Retina (tissue), 1 donor: ENCODE data around the gene AIP.
"Not testable (repeated sequence)": the region's sequence is repeated elsewhere in the genome, so short reads cannot be mapped to it uniquely, and the experiment has no call there.

Source experiments
- DNase-seq: peaks from one replicate; pipeline ENCODE4 v3.0.0-alpha.2; 2016

AIP gene

DNA sequence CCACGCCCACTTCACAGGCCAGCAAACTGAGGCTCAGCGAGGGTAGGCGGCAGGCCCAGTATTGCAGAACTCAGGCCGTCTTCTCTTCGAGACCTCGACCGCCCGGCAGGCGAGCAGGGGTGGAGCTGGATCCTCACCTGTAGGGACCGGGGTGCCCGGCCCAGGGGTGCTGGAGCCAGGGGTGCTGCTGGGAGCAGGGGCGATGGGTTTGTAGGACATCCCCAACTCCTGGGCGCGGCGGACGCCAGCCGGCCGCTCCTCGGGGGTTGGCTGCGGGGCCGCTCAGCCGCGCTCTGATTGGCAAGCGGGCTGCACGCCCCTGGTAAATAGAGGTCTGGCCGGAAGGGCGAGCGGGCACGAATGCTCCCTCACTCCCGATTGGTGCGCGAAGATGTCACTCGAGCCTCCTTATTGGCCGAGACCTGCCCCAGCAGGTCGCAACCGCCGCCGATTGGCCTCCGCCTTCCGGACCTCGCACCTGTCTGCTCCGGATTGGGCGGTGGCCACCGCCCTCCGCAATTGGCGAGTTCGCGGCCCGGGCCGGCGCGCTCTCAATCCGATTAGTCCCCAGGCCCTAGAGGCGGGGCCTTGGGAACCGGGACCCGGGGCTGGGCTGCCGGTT is 25.1 kb downstream of the AIP start, which contains the start of gene CDK2AP2:
Gene CDK2AP2 (minus strand): TSS at position 299 of the 622 bp plus-strand sequence. CDS start 80 bp downstream, at position 219.
- DNase-seq, result peak; percentile 100

- DNase-seq, result peak; percentile 100
These were observed 25.8 kb downstream of the AIP start for GRCh38 chr11:67508486-67509121.

- no peak for DNase-seq
These were observed 27.2 kb downstream of the AIP start for GRCh38 chr11:67510023-67510345.

DNA sequence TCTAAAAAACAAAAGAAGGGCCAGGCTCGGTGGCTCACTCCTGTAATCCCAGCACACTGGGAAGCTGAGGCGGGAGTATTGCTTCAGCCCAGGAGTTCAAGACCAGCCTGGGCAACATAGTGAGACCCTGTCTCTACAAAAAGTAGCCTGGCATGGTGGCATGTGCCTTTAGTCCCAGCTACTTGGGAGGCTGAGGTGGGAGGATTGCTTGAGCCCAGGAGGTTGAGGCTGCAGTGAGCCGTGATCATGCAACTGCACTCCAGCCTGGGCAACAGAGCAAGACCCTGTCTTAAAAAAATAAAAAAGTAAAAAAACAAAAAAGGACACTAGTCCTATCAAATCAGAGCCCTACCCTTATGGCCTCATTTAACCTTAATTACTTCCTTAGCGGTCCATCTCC is 28.7 kb downstream of the AIP start:
- DNase-seq, result not testable (repeated sequence)

- no peak for DNase-seq
These were observed 31.3 kb downstream of the AIP start for GRCh38 chr11:67514116-67514515.

DNA sequence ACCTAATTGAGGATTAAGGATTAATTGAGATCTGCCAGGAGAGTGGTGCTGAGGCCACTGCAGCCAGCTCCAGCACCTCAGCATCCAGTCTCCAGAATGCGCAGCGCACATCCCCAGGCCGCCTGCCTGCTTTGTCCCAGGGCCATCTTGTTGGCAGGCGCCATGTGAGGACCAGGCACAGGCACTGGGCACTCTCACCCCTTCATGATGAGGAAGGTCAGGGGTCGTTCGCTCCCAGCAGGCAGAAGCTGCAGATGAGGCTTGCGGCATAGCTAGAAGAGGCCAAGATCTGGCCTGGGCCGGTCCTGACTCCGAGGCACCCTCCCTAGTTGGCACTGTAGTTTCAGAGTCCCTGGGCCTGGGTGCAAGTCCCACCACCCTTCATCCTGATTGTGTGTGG is 34.0 kb downstream of the AIP start:
- DNase-seq, result no peak

DNA sequence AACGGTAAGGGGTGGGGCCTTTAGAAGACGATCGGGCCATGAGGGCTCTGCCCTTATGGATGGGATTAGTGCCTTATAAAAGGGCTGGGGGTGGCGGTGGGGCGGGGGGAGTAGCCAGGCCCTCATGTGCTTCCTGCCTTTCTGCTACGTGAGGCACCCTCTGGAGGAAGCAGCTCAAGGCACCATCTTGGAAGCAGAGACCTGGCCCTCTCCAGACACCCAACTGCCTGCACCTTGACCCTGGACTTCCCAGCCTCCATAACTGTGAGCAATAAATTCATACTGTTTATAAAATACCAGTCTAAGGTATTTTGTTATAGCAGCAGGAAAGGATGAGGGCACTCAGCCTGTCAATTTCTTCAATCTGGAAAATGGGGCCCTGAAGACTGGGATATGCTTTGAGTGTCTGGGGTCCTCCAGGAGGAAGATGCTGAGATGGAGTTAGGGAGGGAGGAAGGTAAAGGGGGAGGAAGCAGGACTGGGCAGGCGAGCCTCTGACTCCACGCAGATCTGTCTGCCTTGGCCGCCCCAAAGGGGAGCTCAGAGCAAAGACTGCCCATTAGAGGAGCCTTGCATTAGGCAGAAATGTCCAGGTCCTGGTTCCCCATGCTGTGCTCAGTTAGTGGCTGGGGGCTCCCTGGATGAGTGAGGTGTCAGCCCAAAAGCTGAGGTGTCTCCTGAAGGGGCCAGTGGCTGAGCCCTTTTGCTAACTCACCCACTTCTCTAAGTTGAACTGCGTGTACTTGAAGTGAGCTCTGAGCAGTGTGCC is 35.1 kb downstream of the AIP start:
- no peak for DNase-seq

GRCh38 chr11:67519726-67520125 is 36.9 kb downstream of the AIP start:
- DNase-seq, result no peak

GRCh38 chr11:67520856-67521824 is 38.3 kb downstream of the AIP start:
- DNase-seq, result no peak

- no peak for DNase-seq
These were observed 39.1 kb downstream of the AIP start for GRCh38 chr11:67521924-67522323.

- no peak for DNase-seq
These were observed 39.5 kb downstream of the AIP start for GRCh38 chr11:67522338-67522737.

DNA sequence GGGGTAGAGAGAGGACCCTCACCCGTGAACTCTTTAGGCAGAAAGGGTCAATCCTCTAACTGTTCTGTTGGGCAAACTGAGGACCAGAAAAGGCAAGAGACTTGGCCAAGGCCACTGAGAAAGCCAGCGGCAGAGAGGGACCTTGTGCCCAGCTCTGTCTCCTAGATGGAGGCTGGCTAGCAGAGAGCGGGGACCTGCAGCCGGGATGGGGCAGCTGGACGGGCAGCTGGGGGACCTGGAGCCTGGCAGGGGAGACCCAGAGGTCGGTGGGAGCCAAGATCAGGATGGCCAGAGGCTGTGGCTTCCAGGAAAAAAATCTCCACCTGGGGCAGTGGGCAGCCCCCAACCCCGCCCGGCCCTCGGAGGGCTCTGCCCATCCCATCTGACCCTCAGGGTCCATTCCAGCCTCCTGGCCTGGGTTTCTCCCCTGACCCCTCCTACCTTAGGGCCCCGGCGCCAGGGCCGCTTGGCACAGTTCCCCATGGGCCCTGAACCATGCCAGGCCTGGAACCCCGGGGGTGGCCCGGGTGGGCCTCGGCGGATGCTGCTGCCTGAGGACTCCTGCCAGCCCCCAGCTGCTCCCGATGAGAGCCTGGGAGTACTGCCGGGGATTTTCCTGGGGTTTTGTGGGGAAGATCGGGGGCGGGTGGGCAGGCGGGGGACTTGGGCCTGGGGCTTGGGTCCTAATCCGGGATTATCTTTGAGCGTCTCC is 40.2 kb downstream of the AIP start, which contains the start of gene CABP2:
Gene CABP2 (minus strand): TSS at position 603 of the 712 bp plus-strand sequence. CDS start 120 bp downstream, at position 483.
- DNase-seq, result no peak

GRCh38 chr11:67523556-67524479 is 41.0 kb downstream of the AIP start:
- no peak for DNase-seq

GRCh38 chr11:67524480-67524808 is 41.6 kb downstream of the AIP start:
- no peak for DNase-seq

GRCh38 chr11:67525275-67525976 is 42.6 kb downstream of the AIP start:
- no peak for DNase-seq

DNA sequence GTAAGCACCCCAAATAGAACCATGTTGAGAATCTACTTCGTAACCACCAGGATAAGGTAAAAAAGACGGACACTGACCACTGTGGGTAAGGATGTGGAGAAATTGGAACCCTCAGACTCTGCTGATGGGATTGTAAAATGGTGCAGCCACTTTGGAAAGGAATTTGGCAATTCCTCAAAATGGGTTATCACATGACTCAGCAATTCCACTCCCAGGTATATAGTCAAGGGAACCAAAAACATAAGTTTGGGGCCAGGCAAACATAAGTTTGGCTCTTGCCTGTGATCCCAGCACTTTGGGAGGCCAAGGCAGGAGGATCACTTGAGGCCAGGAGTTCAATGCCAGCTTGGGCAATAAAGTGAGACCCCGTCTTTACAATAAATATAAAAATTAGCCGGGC is 45.5 kb downstream of the AIP start:
- no peak for DNase-seq

- no peak for DNase-seq
These were observed 47.4 kb downstream of the AIP start for GRCh38 chr11:67530282-67530592.

GRCh38 chr11:67532889-67533288 is 50.1 kb downstream of the AIP start:
- no peak for DNase-seq

DNA sequence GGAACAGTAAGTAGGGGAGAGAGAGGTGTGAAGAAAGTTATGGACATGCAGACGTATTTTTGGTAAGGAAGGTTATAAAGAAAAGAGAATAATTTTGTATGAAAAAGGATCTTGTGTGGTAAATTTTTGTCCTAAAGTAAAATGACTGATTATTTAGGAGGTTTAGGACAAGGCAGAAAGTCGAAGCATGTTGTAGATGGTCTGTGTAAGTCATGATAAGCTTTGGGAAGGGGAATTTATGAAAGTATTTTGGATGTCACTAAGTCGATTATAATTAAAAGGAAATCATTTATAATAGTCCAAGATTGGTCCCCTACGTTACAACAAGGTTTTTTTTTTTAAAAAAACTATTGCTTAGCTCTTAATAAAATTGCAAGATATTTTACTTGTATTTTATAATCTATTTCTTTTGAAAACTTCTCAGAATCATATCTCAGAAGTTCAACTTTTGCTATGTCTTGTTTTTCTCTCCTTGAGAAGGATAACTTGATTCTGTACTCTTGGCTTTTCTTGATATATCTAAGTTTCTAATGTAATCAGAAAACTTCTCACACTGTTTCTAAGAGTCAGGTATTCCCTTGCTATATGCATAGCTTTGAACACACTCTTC is 51.3 kb downstream of the AIP start:
- DNase-seq, result no peak

- no peak for DNase-seq
These were observed 52.7 kb downstream of the AIP start for GRCh38 chr11:67535561-67535960.
